ENCODE measurements around the gene CFAP97. TPM values are rescaled to one million over a fixed set of nuclear protein-coding genes. Genes with fewer than 3 reads are reported as not detected.

The CFAP97 gene
- total RNA-seq (2022) = 36.9 and 38.4 TPM in 2 replicates
- percentile 81 among the genes with signal in this experiment for Bru-seq, nascent RNA
- percentile 86 among the genes with signal in this experiment for BruChase-seq, experiment 1, labeled RNA remaining after a 6-hour chase
- percentile 78 among the genes with signal in this experiment for BruChase-seq, experiment 2, labeled RNA remaining after a 2-hour chase
- long read RNA-seq, full-length matches to known transcripts = 29 of 48 reads
- long read RNA-seq, partial matches to known transcripts = 14 of 48 reads
- long read RNA-seq, other reads (novel, unspliced or antisense) = 5 of 48 reads

GRCh38 chr4:185203486-185204237 is at the start of gene CFAP97:
TSS of gene CFAP97 (minus strand) at chr4:185204000. CDS start at chr4:185191196, 12,804 bp downstream.
- DNase-seq = peak; percentile 59
- peaks cover 43% of the 10 kb centered on the region for H3K36me3 Mint-ChIP-seq (ENCODE audit: insufficient read depth, unreplicated experiment)
- peaks cover 17% of the 10 kb centered on the region for H3K4me1 Mint-ChIP-seq (ENCODE audit: low read depth, unreplicated experiment)
- intact Hi-C loops (cut with micrococcal nuclease; ENCODE audit: unreplicated experiment) = loop anchor here (5.0 kb wide), 1 partner anchor 194 kb away; the partner anchor contains the start of genes ANKRD37 and LRP2BP
- H3K4me3 Mint-ChIP-seq (ENCODE audit: low read depth, unreplicated experiment) = peak within 1 kb of the TSS; percentile 81
- CTCF ChIA-PET = no interaction called here
- no TSS peak for BruUV-seq (replicated peaks)
- peak within 1 kb of the TSS; percentile 92 for H3K27ac Mint-ChIP-seq (ENCODE audit: unreplicated experiment)
- no peak for TF ChIP-seq CTCF (IDR thresholded peaks at IDR 0.05; ENCODE audit: unreplicated experiment)
- no peaks in the 10 kb centered on the region for H3K27me3 Mint-ChIP-seq (ENCODE audit: unreplicated experiment)
- H3K9me3 Mint-ChIP-seq (ENCODE audit: low read depth, unreplicated experiment) = no peaks in the 10 kb centered on the region

GRCh38 chr4:185249105-185249504 is 45.3 kb upstream of the CFAP97 start:
- DNase-seq = no peak
- intact Hi-C loops (cut with micrococcal nuclease; ENCODE audit: unreplicated experiment) = no loop called here
- no peak overlapping the region for H3K4me3 Mint-ChIP-seq (ENCODE audit: low read depth, unreplicated experiment)
- no peaks in the 10 kb centered on the region for H3K36me3 Mint-ChIP-seq (ENCODE audit: insufficient read depth, unreplicated experiment)
- H3K9me3 Mint-ChIP-seq (ENCODE audit: low read depth, unreplicated experiment) = no peaks in the 10 kb centered on the region
- CTCF ChIA-PET = no interaction called here
- no peaks in the 10 kb centered on the region for H3K27me3 Mint-ChIP-seq (ENCODE audit: unreplicated experiment)
- TF ChIP-seq CTCF (IDR thresholded peaks at IDR 0.05; ENCODE audit: unreplicated experiment) = no peak
- BruUV-seq (replicated peaks) = no TSS peak
- no peak overlapping the region for H3K27ac Mint-ChIP-seq (ENCODE audit: unreplicated experiment)
- peaks cover 7% of the 10 kb centered on the region for H3K4me1 Mint-ChIP-seq (ENCODE audit: low read depth, unreplicated experiment)

- no peak overlapping the region for H3K27ac Mint-ChIP-seq (ENCODE audit: unreplicated experiment)
- no peaks in the 10 kb centered on the region for H3K9me3 Mint-ChIP-seq (ENCODE audit: low read depth, unreplicated experiment)
- intact Hi-C loops (cut with micrococcal nuclease; ENCODE audit: unreplicated experiment) = no loop called here
- H3K4me1 Mint-ChIP-seq (ENCODE audit: low read depth, unreplicated experiment) = peaks cover 11% of the 10 kb centered on the region
- BruUV-seq (replicated peaks) = no TSS peak
- CTCF ChIA-PET = no interaction called here
- no peak for DNase-seq
- H3K36me3 Mint-ChIP-seq (ENCODE audit: insufficient read depth, unreplicated experiment) = no peaks in the 10 kb centered on the region
- H3K4me3 Mint-ChIP-seq (ENCODE audit: low read depth, unreplicated experiment) = no peak overlapping the region
- TF ChIP-seq CTCF (IDR thresholded peaks at IDR 0.05; ENCODE audit: unreplicated experiment) = no peak
- no peaks in the 10 kb centered on the region for H3K27me3 Mint-ChIP-seq (ENCODE audit: unreplicated experiment)
These were observed 44.7 kb upstream of the CFAP97 start for GRCh38 chr4:185248393-185249039.

GRCh38 chr4:185247151-185247550 is 43.4 kb upstream of the CFAP97 start:
- no peaks in the 10 kb centered on the region for H3K9me3 Mint-ChIP-seq (ENCODE audit: low read depth, unreplicated experiment)
- H3K4me3 Mint-ChIP-seq (ENCODE audit: low read depth, unreplicated experiment) = no peak overlapping the region
- DNase-seq = no peak
- no TSS peak for BruUV-seq (replicated peaks)
- H3K27me3 Mint-ChIP-seq (ENCODE audit: unreplicated experiment) = no peaks in the 10 kb centered on the region
- CTCF ChIA-PET = interaction anchor here (1.4 kb wide), 1 partner anchor 58 kb away, joined by 3 read pairs; no protein-coding TSS in a partner anchor
- H3K4me1 Mint-ChIP-seq (ENCODE audit: low read depth, unreplicated experiment) = peaks cover 22% of the 10 kb centered on the region
- no peak overlapping the region for H3K27ac Mint-ChIP-seq (ENCODE audit: unreplicated experiment)
- TF ChIP-seq CTCF (IDR thresholded peaks at IDR 0.05; ENCODE audit: unreplicated experiment) = no peak
- intact Hi-C loops (cut with micrococcal nuclease; ENCODE audit: unreplicated experiment) = no loop called here
- H3K36me3 Mint-ChIP-seq (ENCODE audit: insufficient read depth, unreplicated experiment) = no peaks in the 10 kb centered on the region
